ENCODE measurements around the gene AHRR. TPM values are rescaled to one million over a fixed set of nuclear protein-coding genes. Genes with fewer than 3 reads are reported as not detected.

Gene AHRR
- total RNA-seq, 1 donor from 2014 or later: 10.5 TPM

DNA sequence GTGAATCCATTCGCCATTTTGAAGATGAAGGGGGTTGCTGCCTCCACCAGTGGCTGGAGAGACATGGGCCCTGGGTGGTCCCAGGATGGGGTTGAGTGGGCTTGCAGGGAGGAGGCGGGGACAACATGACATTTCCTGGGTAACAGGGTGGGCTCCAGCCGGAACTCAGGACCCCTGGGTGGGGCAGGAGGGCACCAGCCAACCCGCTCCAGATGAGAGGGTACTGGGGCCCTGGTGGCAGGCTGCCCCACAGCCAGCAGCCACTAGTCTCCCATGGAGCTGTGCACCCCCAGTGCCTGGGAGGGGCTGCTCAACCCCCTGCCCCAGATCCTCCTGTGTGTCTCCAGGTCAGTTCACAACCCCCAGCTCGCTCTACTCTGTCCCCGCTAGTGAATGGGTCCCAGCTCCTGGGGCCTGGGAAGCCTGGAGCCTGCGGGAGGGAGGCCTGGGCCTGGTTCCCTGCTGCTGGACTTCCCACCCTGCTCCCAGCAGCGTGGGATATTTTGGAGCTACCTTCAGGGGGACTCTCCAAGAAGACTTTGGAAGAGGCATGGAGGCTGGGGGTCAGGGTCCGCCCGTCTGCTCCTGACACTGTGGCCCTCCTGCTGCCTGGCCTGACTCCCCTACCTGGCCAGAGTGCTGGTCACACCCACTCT is 55.9 kb downstream of the AHRR start:
- Mint-ChIP-seq H3K4me3 (ENCODE audit: unreplicated experiment) (no peak overlapping the region), H3K36me3 (ENCODE audit: low read depth, unreplicated experiment) (peaks cover 10% of the 10 kb centered on the region), H3K27me3 (ENCODE audit: low read depth, unreplicated experiment) (peaks cover 5% of the 10 kb centered on the region), H3K9me3 (ENCODE audit: unreplicated experiment) (peaks cover 10% of the 10 kb centered on the region), H3K27ac (ENCODE audit: unreplicated experiment) (no peak overlapping the region), H3K4me1 (ENCODE audit: low read depth, unreplicated experiment) (peaks cover 35% of the 10 kb centered on the region)
- H3K4me2 ChIP-seq (ENCODE audit: low read length): no peak overlapping the region
- H3K9ac ChIP-seq (ENCODE audit: low read length): peak overlapping the region; percentile 72
- H2AFZ ChIP-seq (ENCODE audit: low read depth, low read length): no peak overlapping the region
- H3K36me3 ChIP-seq (ENCODE audit: insufficient read depth, low read length): no peaks in the 10 kb centered on the region
- no peak for TF ChIP-seq EZH2 (IDR thresholded peaks at IDR 0.05; ENCODE audit: insufficient read depth, low read length)
- TF ChIP-seq, protein P1, sequence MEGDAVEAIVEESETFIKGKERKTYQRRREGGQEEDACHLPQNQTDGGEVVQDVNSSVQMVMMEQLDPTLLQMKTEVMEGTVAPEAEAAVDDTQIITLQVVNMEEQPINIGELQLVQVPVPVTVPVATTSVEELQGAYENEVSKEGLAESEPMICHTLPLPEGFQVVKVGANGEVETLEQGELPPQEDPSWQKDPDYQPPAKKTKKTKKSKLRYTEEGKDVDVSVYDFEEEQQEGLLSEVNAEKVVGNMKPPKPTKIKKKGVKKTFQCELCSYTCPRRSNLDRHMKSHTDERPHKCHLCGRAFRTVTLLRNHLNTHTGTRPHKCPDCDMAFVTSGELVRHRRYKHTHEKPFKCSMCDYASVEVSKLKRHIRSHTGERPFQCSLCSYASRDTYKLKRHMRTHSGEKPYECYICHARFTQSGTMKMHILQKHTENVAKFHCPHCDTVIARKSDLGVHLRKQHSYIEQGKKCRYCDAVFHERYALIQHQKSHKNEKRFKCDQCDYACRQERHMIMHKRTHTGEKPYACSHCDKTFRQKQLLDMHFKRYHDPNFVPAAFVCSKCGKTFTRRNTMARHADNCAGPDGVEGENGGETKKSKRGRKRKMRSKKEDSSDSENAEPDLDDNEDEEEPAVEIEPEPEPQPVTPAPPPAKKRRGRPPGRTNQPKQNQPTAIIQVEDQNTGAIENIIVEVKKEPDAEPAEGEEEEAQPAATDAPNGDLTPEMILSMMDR (IDR thresholded peaks at IDR 0.05; ENCODE audit: insufficient read depth, low read depth, low read length): no peak
- no peaks in the 10 kb centered on the region for H3K27me3 ChIP-seq (ENCODE audit: insufficient read depth, low read length)
- peaks cover 19% of the 10 kb centered on the region for H3K79me2 ChIP-seq (ENCODE audit: insufficient read depth, low read length)
- H3K9me3 ChIP-seq (ENCODE audit: insufficient read depth, low read depth, low read length): no peaks in the 10 kb centered on the region
- FAIRE-seq (no peak), DNase-seq (ENCODE audit: low read depth) (no peak)
- no peak overlapping the region for H3K4me3 ChIP-seq (ENCODE audit: insufficient read depth, low read depth, low read length)
- H3K4me1 ChIP-seq (ENCODE audit: insufficient read depth, low read length): peaks cover 47% of the 10 kb centered on the region
- no peaks in the 10 kb centered on the region for H4K20me1 ChIP-seq (ENCODE audit: insufficient read depth, low read length)
- peak overlapping the region; percentile 87 for H3K27ac ChIP-seq (ENCODE audit: low read depth, low read length)

DNA sequence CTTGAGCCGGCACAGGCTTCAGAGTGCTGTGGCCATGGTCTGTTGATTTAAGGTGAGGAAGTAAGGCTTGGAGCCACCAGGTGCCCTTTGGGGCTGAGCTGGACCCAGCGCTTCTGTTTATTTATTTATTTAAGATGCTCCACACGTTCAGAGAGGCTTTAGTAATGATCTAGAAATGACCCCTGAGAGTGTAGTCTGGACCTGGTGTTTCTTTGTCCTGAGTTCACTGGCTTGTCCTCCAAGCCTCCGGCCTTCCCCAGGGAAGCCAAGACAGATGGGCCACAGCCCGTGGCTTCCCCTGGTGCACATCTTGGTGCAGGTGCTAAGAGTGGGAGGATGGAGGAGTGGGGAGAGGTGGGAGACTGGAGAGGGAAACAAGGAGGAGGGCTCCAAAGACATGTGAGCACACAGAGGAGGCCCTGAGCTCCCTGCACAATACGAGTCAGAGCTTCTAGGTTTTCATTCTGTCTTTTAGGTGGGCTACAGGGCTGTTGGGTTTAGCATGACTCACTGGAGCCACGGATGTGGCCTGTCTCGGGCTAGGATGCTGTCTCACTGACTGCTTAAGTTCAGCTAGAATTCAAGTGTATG is 56.9 kb downstream of the AHRR start:
- Histone ChIP-seq H3K9me3 (ENCODE audit: insufficient read depth, low read depth, low read length) (no peaks in the 10 kb centered on the region), H3K4me2 (ENCODE audit: low read length) (peak overlapping the region; percentile 69), H3K27me3 (ENCODE audit: insufficient read depth, low read length) (no peaks in the 10 kb centered on the region), H3K4me3 (ENCODE audit: insufficient read depth, low read depth, low read length) (no peak overlapping the region), H3K9ac (ENCODE audit: low read length) (peak overlapping the region; percentile 72), H2AFZ (ENCODE audit: low read depth, low read length) (no peak overlapping the region), H3K27ac (ENCODE audit: low read depth, low read length) (peak overlapping the region; percentile 87), H3K36me3 (ENCODE audit: insufficient read depth, low read length) (no peaks in the 10 kb centered on the region), H3K4me1 (ENCODE audit: insufficient read depth, low read length) (peaks cover 38% of the 10 kb centered on the region), H4K20me1 (ENCODE audit: insufficient read depth, low read length) (no peaks in the 10 kb centered on the region), H3K79me2 (ENCODE audit: insufficient read depth, low read length) (peaks cover 19% of the 10 kb centered on the region)
- TF ChIP-seq, protein P1 (IDR thresholded peaks at IDR 0.05; ENCODE audit: insufficient read depth, low read depth, low read length): no peak
- no peak for TF ChIP-seq EZH2 (IDR thresholded peaks at IDR 0.05; ENCODE audit: insufficient read depth, low read length)
- no peak for FAIRE-seq
- H3K36me3 Mint-ChIP-seq (ENCODE audit: low read depth, unreplicated experiment): peaks cover 11% of the 10 kb centered on the region
- H3K4me1 Mint-ChIP-seq (ENCODE audit: low read depth, unreplicated experiment): peaks cover 35% of the 10 kb centered on the region
- H3K9me3 Mint-ChIP-seq (ENCODE audit: unreplicated experiment): peaks cover 10% of the 10 kb centered on the region
- peak overlapping the region; percentile 62 for H3K27ac Mint-ChIP-seq (ENCODE audit: unreplicated experiment)
- peaks cover 5% of the 10 kb centered on the region for H3K27me3 Mint-ChIP-seq (ENCODE audit: low read depth, unreplicated experiment)
- no peak overlapping the region for H3K4me3 Mint-ChIP-seq (ENCODE audit: unreplicated experiment)
- peak; percentile 72 for DNase-seq (ENCODE audit: low read depth)
